ENCODE data around the gene AP1M1.

Gene AP1M1

GRCh38 chr19:16208847-16209665, 11.3 kb downstream of the AP1M1 start:
- DNase-seq: no peak
- H3K9me3 Mint-ChIP-seq: peaks cover 10% of the 10 kb centered on the region
- no peak for ATAC-seq
- no peaks in the 10 kb centered on the region for H3K27me3 Mint-ChIP-seq
- H3K4me3 Mint-ChIP-seq: peak overlapping the region; percentile 65
- H3K4me1 Mint-ChIP-seq: peaks cover 66% of the 10 kb centered on the region
- H3K27ac Mint-ChIP-seq: peak overlapping the region; percentile 84
- peaks cover 61% of the 10 kb centered on the region for H3K36me3 Mint-ChIP-seq (ENCODE audit: low read depth)

DNA sequence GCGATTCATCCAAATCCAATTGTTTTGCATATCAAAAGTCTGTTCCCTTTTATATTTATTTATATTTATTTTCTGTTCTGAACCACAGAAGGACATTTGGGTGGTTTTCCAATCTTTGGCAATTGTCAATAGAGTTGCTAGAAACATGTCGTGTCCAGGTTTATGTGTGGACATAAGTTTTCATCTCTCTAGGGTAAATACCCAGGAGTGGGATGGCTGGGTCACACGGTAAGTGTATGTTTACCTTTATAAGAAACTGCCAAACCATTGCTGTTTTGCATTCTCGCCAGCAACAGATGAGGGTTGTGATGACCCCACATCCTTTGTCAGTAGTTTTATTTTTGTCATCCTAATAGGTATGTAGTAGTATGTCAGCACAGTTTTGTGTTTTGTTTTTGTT, 12.5 kb downstream of the AP1M1 start:
- H3K4me3 Mint-ChIP-seq: peak overlapping the region; percentile 43
- H3K9me3 Mint-ChIP-seq: peaks cover 10% of the 10 kb centered on the region
- no peak for ATAC-seq
- H3K27me3 Mint-ChIP-seq: no peaks in the 10 kb centered on the region
- no peak for DNase-seq
- peaks cover 64% of the 10 kb centered on the region for H3K36me3 Mint-ChIP-seq (ENCODE audit: low read depth)
- no peak overlapping the region for H3K27ac Mint-ChIP-seq
- H3K4me1 Mint-ChIP-seq: peaks cover 72% of the 10 kb centered on the region

DNA sequence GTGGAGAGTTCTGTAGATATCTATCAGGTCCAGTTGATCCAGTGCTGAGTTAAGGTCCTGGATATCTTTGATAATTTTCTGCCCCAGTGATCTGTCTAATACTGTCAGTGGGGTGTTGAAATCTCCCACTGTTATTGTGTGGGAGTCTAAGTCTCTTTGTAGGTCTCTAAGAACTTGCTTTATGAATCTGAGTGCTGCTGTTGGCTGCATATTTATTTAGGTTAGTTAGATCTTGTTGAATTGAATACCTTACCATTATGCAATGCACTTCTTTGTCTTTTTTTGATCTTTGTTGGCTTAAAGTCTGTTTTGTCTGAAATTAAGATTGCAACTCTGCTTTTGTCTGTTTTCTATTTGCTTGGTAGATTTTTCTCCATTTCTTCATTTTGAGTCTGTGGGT, 15.4 kb downstream of the AP1M1 start:
- Mint-ChIP-seq H3K27me3 (no peaks in the 10 kb centered on the region), H3K9me3 (peaks cover 13% of the 10 kb centered on the region), H3K27ac (peak overlapping the region; percentile 26), H3K36me3 (ENCODE audit: low read depth) (peaks cover 82% of the 10 kb centered on the region), H3K4me3 (no peak overlapping the region), H3K4me1 (peaks cover 78% of the 10 kb centered on the region)
- DNase-seq (no peak), ATAC-seq (no peak)

DNA sequence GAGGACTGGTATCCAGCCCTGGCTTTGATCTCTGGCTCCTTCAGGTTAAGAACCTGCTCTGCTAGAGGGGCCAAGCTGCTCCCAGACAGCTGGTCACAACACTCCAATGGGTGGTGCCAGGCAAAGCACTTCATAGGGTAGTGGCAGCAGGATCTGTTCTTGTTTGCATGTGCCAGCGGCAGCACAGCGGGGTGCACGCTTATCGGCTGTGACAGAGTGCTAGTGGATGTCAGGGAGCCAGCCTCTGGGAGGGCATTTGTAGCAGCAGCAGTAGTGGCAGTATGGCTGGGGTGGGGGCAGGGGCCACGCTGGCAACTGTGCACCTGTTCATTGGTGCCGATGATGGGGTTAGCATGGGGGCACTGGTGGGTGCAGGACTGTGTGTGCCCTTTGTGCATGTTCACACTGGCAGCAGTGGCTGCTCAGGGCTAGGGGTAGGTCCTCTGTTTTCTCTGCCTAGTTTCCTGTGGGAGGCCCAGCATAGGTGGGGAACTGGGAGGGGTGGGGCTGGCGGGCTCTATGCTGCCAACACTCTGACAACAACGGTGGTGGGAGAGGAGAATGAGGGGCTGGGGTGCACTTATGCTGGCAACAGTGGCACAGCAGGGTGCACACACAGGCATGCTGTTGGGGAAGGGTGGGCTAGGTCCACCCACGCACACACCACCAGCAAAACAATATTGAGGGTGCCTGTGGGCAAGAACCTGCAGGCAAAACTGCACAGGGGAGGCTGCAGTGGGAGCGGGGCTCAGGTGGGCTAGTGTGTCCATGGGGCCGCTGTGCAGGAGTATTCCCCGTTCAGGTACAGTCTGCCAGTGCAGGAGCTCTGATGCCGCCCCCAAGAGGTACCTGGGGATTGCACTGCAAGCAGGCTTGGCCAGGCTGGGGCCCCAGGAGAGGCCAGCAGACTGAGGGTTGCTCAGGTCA, 19.3 kb downstream of the AP1M1 start:
- H3K27me3 Mint-ChIP-seq: no peaks in the 10 kb centered on the region
- ATAC-seq: peak; percentile 41
- peak overlapping the region; percentile 6 for H3K27ac Mint-ChIP-seq
- H3K4me3 Mint-ChIP-seq: peak overlapping the region; percentile 15
- DNase-seq: no peak
- peaks cover 82% of the 10 kb centered on the region for H3K36me3 Mint-ChIP-seq (ENCODE audit: low read depth)
- peaks cover 59% of the 10 kb centered on the region for H3K4me1 Mint-ChIP-seq
- H3K9me3 Mint-ChIP-seq: peaks cover 21% of the 10 kb centered on the region

- DNase-seq: no peak
- peaks cover 16% of the 10 kb centered on the region for H3K9me3 Mint-ChIP-seq
- H3K27ac Mint-ChIP-seq: no peak overlapping the region
- no peak overlapping the region for H3K4me3 Mint-ChIP-seq
- H3K36me3 Mint-ChIP-seq (ENCODE audit: low read depth): peaks cover 79% of the 10 kb centered on the region
- no peaks in the 10 kb centered on the region for H3K27me3 Mint-ChIP-seq
- peaks cover 50% of the 10 kb centered on the region for H3K4me1 Mint-ChIP-seq
- peak; percentile 40 for ATAC-seq
Measured at GRCh38 chr19:16217716-16218451, 20.2 kb downstream of the AP1M1 start.

GRCh38 chr19:16218851-16219250, 21.1 kb downstream of the AP1M1 start:
- Mint-ChIP-seq H3K27ac (peak overlapping the region; percentile 5), H3K4me3 (no peak overlapping the region), H3K4me1 (peaks cover 43% of the 10 kb centered on the region), H3K9me3 (peaks cover 16% of the 10 kb centered on the region), H3K36me3 (ENCODE audit: low read depth) (peaks cover 80% of the 10 kb centered on the region), H3K27me3 (no peaks in the 10 kb centered on the region)
- DNase-seq: no peak
- ATAC-seq: no peak

GRCh38 chr19:16222806-16223205, 25.1 kb downstream of the AP1M1 start:
- ATAC-seq: no peak
- DNase-seq: no peak
- Mint-ChIP-seq H3K27me3 (no peaks in the 10 kb centered on the region), H3K4me3 (no peak overlapping the region), H3K36me3 (ENCODE audit: low read depth) (peaks cover 57% of the 10 kb centered on the region), H3K4me1 (peaks cover 14% of the 10 kb centered on the region), H3K9me3 (peaks cover 13% of the 10 kb centered on the region), H3K27ac (no peak overlapping the region)

DNA sequence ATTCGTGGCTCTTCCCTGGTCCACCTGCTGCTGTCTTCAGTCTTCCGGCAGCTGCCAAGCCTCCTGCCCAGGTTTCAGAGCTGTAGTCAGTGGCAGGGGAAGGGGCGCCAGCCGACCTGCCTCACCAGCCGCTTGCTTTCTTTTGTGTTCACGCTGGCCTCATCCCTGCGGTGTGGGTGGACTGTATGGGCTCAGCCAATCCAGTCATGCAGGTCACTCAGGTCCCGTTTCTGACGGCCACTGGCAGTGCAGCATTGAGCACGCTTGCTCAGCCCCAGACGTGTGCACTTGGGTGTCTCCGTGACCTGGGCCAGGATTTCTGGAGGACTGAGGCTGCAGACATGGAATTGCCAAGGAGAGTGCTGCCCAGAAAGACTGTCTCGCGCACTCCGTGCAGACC, 26.0 kb downstream of the AP1M1 start:
- peaks cover 47% of the 10 kb centered on the region for H3K36me3 Mint-ChIP-seq (ENCODE audit: low read depth)
- no peaks in the 10 kb centered on the region for H3K27me3 Mint-ChIP-seq
- ATAC-seq (no peak), DNase-seq (no peak)
- H3K27ac Mint-ChIP-seq: no peak overlapping the region
- peaks cover 4% of the 10 kb centered on the region for H3K4me1 Mint-ChIP-seq
- H3K9me3 Mint-ChIP-seq: peaks cover 13% of the 10 kb centered on the region
- H3K4me3 Mint-ChIP-seq: no peak overlapping the region

DNA sequence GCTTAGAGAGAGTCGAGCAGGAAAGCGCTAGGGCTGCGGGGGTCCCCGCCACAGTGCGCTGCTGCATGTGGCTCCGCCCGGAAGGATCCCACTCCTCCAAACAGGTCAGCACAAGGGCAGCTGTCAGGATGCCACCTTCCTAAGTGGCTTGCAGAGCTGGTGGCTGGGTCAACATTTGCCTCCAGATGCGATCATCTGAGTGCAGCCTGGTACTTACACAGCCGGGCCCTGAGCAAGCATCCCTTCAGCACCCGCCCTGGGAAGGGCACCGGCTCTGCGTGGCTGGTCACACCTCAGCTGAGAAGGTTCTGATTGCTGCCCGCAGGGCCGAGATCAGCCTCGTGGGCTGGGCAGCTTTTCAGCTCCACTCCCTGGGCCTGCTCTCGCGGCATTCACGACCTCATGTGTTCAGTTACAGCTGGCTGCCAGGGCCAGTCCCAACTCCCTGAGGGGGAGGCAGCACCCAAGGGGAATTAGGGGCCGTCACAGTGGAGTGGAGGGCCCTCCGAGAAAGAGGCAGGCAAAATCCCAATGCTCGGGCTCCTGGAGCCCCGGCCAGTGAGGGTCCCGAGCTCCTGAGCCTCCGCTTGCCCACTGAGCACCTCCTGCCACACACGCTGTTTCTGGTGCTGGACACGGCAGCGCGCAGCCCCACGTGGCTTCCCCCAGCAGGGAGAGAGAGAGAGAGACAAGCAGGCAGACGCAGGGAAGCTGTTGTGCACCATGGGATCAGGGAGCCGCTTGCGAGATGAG, 26.8 kb downstream of the AP1M1 start:
- no peaks in the 10 kb centered on the region for H3K4me1 Mint-ChIP-seq
- H3K36me3 Mint-ChIP-seq (ENCODE audit: low read depth): peaks cover 44% of the 10 kb centered on the region
- H3K27ac Mint-ChIP-seq: no peak overlapping the region
- peaks cover 10% of the 10 kb centered on the region for H3K9me3 Mint-ChIP-seq
- H3K27me3 Mint-ChIP-seq: no peaks in the 10 kb centered on the region
- no peak for ATAC-seq
- no peak for DNase-seq
- H3K4me3 Mint-ChIP-seq: no peak overlapping the region

DNA sequence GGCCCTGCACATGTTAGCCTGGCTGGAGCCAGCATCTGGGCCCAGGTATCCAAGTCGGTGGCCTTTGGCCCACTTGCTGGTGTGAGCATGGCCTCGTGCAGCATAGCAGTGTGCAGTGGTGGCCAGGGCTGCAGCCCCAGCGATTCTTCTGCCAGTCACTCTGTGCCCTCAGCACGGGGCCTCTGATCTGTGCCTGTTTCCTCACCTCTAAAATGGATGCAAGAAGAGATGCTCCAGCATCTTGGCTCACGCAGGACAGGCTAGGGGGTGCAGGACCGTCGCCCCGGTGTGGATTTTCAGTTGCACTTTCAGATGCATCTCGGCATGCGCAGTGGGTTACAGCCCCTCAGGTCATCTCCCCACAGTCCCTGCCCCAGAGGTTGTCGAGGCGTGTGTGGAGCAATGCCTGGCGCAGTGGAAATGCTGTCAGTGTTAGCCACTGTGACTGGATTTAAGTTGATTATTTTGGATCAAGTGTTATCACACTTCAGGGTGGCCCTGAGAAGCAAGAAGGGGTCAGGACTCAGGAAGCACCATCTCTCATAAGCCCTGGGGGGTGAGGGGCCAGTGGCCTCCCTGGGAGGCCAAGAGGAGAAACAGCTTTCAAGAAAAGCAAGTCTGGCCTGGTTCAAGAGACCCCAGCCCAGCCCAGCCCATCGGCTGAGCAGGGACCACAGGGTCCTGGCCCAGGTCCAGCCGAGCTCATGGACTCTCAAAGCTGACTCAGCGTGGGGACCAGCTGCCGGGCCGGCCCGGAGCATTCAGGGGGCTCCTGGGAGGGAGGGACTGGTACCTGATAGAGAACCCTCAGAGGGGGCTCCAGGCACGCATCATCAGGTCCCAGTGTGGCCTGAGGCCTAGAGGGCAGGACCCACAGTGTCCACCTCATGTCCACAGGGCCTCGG, 27.8 kb downstream of the AP1M1 start:
- Mint-ChIP-seq H3K27ac (no peak overlapping the region), H3K9me3 (peaks cover 5% of the 10 kb centered on the region), H3K4me3 (no peak overlapping the region), H3K4me1 (no peaks in the 10 kb centered on the region), H3K36me3 (ENCODE audit: low read depth) (peaks cover 38% of the 10 kb centered on the region), H3K27me3 (no peaks in the 10 kb centered on the region)
- no peak for DNase-seq
- ATAC-seq: no peak

DNA sequence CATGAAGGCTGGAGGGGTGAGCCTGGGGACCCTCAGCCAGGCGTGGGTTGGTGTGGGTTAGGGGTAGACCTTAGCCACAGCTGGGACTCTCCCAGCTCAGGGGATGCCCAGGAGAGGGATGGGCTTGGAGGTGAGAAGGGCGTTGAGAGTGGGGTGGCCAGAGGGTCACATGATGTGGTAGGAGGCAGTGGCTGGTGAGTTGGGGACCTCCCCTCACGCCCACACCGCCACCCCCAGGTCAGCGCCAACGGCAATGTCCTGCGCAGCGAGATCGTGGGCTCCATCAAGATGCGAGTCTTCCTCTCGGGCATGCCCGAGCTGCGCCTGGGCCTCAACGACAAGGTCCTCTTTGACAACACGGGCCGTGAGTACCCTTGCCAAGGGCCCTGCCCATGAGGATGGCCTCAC, 28.5 kb downstream of the AP1M1 start:
- peaks cover 34% of the 10 kb centered on the region for H3K36me3 Mint-ChIP-seq (ENCODE audit: low read depth)
- DNase-seq: no peak

DNA sequence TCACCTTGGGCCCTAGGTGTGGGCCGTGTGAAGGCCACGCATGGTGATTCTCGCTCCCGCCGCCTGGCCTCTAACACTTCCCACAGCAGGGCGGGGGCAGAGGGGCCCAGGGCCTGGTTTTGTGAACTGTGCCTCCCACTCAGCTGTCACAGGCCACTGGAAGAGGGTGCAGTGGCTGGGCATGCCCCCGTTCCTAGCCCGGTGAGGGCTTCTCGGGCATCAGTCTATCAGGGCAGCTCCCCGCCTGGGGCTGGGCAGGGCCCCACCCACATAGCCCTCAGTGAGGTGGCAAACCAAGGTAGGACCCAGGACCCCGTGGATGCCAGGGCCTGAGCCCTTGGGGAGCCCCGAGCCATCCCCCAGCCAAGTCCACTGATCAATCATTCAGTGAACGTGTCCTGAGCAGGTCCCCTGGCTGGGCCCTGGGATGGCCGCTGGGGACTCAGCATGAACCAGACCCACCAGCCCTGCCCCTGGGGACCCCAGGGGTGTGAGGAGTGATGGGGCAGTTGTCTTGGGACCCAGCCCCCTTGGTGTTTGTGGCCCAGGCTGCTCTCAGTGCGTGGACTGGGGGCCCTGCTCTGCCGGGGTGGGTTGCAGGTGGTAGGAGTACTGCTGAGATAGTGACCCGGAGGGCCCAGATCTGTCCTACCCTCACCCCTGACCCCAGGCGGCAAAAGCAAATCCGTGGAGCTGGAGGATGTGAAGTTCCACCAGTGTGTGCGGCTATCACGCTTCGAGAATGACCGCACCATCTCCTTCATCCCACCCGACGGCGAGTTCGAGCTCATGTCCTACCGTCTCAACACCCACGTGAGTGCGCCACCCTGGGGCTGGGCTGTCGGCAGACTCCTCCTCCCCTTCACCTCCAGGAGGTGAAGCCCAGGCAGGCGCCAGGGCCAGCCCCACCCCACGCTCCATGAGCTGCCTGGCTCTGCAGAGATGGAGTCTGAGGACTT, 29.4 kb downstream of the AP1M1 start:
- H3K36me3 Mint-ChIP-seq (ENCODE audit: low read depth): peaks cover 29% of the 10 kb centered on the region
- no peak overlapping the region for H3K4me3 Mint-ChIP-seq
- H3K27ac Mint-ChIP-seq: no peak overlapping the region
- H3K4me1 Mint-ChIP-seq: no peaks in the 10 kb centered on the region
- DNase-seq (no peak), ATAC-seq (peak; percentile 29)
- no peaks in the 10 kb centered on the region for H3K9me3 Mint-ChIP-seq
- H3K27me3 Mint-ChIP-seq: no peaks in the 10 kb centered on the region

More for the DNA sequence above, 28.5 kb downstream of the AP1M1 start:
- no peak for ATAC-seq
- Mint-ChIP-seq H3K27me3 (no peaks in the 10 kb centered on the region), H3K4me1 (no peaks in the 10 kb centered on the region), H3K27ac (no peak overlapping the region), H3K9me3 (no peaks in the 10 kb centered on the region), H3K4me3 (no peak overlapping the region)
